ENCODE data around the gene IL3RA.
"Not testable (repeated sequence)": the region's sequence is repeated elsewhere in the genome, so short reads cannot be mapped to it uniquely, and the experiment has no call there.

Gene IL3RA

GRCh38 chrX:1294301-1295067, 42.1 kb upstream of the IL3RA start:
- no peaks in the 10 kb centered on the region for H3K27me3 ChIP-seq (ENCODE audit: insufficient read depth, poor library complexity, severe bottlenecking)
- H3K27ac ChIP-seq (ENCODE audit: poor library complexity, severe bottlenecking), result no peak overlapping the region
- H3K4me1 ChIP-seq (ENCODE audit: insufficient read depth, poor library complexity, severe bottlenecking), result no peaks in the 10 kb centered on the region
- no peak overlapping the region for H3K4me3 ChIP-seq (ENCODE audit: severe bottlenecking)
- ATAC-seq (ENCODE audit: low read depth) (no peak), DNase-seq (ENCODE audit: low spot score) (no peak)
- H3K9me3 ChIP-seq (ENCODE audit: severe bottlenecking), result peaks cover 10% of the 10 kb centered on the region
- no peaks in the 10 kb centered on the region for H3K36me3 ChIP-seq (ENCODE audit: low read depth)
- no peak for TF ChIP-seq CTCF (IDR thresholded peaks at IDR 0.05; ENCODE audit: poor library complexity, severe bottlenecking)

DNA sequence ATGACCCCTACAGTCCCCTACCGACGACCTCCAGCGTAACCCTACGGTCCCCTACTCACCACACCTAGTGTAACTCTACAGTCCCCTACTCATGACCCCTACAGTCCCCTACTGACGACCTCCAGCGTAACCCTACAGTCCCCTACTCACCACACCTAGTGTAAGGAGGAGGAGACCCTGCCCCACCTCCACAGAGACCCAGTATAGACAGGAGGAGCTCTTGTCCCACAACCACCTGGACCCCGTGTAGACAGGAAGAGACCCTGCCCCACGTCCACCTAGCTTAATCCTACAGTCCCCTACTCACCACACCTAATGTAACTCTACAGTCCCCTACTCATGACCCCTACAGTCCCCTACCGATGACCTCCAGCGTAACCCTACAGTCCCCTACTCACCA, 41.0 kb upstream of the IL3RA start:
- ATAC-seq (ENCODE audit: low read depth) (no peak), DNase-seq (ENCODE audit: low spot score) (no peak)
- H3K4me3 ChIP-seq (ENCODE audit: severe bottlenecking), result no peak overlapping the region
- no peaks in the 10 kb centered on the region for H3K36me3 ChIP-seq (ENCODE audit: low read depth)
- no peak overlapping the region for H3K27ac ChIP-seq (ENCODE audit: poor library complexity, severe bottlenecking)
- TF ChIP-seq CTCF (IDR thresholded peaks at IDR 0.05; ENCODE audit: poor library complexity, severe bottlenecking), result no peak
- no peaks in the 10 kb centered on the region for H3K4me1 ChIP-seq (ENCODE audit: insufficient read depth, poor library complexity, severe bottlenecking)
- H3K27me3 ChIP-seq (ENCODE audit: insufficient read depth, poor library complexity, severe bottlenecking), result no peaks in the 10 kb centered on the region
- H3K9me3 ChIP-seq (ENCODE audit: severe bottlenecking), result peaks cover 17% of the 10 kb centered on the region

DNA sequence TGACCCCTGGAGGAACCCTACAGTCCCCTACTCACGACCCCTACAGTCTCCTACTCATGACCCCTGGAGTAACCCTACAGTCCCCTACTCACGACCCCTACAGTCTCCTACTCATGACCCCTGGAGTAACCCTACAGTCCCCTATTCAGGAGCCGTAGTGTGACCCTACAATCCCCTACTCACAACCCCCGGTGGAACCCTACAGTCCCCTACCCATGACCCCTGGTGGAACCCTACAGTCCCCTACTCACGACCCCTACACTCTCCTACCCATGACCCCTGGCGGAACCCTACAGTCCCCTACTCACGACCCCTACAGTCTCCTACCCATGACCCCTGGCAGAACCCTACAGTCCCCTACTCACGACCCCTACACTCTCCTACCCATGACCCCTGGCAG, 39.0 kb upstream of the IL3RA start:
- H3K27ac ChIP-seq (ENCODE audit: poor library complexity, severe bottlenecking); H3K4me1 ChIP-seq (ENCODE audit: insufficient read depth, poor library complexity, severe bottlenecking); H3K36me3 ChIP-seq (ENCODE audit: low read depth); DNase-seq (ENCODE audit: low spot score); H3K27me3 ChIP-seq (ENCODE audit: insufficient read depth, poor library complexity, severe bottlenecking); H3K4me3 ChIP-seq (ENCODE audit: severe bottlenecking); ATAC-seq (ENCODE audit: low read depth): not testable (repeated sequence)
- peaks cover 23% of the 10 kb centered on the region for H3K9me3 ChIP-seq (ENCODE audit: severe bottlenecking)

DNA sequence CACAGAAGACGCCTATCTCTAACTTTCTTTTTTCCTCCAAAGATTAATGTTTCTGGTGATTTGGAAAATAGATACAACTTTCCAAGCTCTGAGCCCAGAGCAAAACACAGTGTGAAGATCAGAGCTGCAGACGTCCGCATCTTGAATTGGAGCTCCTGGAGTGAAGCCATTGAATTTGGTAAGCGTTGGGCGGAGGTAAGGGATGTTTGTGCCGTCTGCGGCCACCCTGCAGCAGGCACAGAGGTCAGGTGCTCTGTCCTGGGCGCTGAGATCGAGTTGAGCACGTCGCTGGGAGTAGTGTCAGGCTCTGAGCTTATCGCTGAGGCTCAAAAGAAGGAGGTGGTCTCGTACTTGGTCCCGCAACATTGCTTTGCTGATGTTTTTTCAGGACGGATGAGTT, 36.1 kb upstream of the IL3RA start:
- Histone ChIP-seq H3K9me3 (ENCODE audit: severe bottlenecking) (peaks cover 20% of the 10 kb centered on the region), H3K36me3 (ENCODE audit: low read depth) (no peaks in the 10 kb centered on the region), H3K27ac (ENCODE audit: poor library complexity, severe bottlenecking) (no peak overlapping the region), H3K4me1 (ENCODE audit: insufficient read depth, poor library complexity, severe bottlenecking) (no peaks in the 10 kb centered on the region), H3K27me3 (ENCODE audit: insufficient read depth, poor library complexity, severe bottlenecking) (no peaks in the 10 kb centered on the region), H3K4me3 (ENCODE audit: severe bottlenecking) (no peak overlapping the region)
- ATAC-seq (ENCODE audit: low read depth) (no peak), DNase-seq (ENCODE audit: low spot score) (no peak)
- no peak for TF ChIP-seq CTCF (IDR thresholded peaks at IDR 0.05; ENCODE audit: poor library complexity, severe bottlenecking)

DNA sequence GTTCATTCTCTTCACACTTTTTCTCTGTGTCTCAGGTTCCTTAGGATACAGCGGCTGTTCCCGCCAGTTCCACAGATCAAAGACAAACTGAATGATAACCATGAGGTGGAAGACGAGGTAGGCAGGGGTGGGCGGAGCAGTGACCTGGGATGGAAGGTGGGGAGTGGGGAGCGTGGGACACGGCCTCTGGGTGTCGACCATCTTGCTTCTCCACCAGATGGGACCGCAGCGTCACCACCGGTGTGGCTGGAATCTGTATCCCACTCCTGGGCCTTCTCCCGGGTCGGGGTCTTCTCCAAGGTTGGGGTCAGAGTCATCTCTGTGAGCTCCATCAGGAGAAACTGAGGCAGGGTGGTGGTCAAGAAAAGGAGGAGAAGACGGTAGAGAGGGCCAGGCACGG, 31.2 kb upstream of the IL3RA start:
- Histone ChIP-seq H3K9me3 (ENCODE audit: severe bottlenecking) (peaks cover 14% of the 10 kb centered on the region), H3K27me3 (ENCODE audit: insufficient read depth, poor library complexity, severe bottlenecking) (no peaks in the 10 kb centered on the region), H3K4me3 (ENCODE audit: severe bottlenecking) (no peak overlapping the region), H3K4me1 (ENCODE audit: insufficient read depth, poor library complexity, severe bottlenecking) (no peaks in the 10 kb centered on the region), H3K27ac (ENCODE audit: poor library complexity, severe bottlenecking) (no peak overlapping the region), H3K36me3 (ENCODE audit: low read depth) (no peaks in the 10 kb centered on the region)
- TF ChIP-seq CTCF (IDR thresholded peaks at IDR 0.05; ENCODE audit: poor library complexity, severe bottlenecking), result no peak
- DNase-seq (ENCODE audit: low spot score) (no peak), ATAC-seq (ENCODE audit: low read depth) (no peak)

All from RWPE2 (cell line).